HCT116 (cell line): ENCODE results near the gene TRIM43.
"Not testable (repeated sequence)": the region's sequence is repeated elsewhere in the genome, so short reads cannot be mapped to it uniquely, and the experiment has no call there.

Source experiments
- POLR2A ChIP-seq: IDR thresholded peaks from 2 replicates; pipeline ENCODE4 v1.7.0; 2011; ENCODE audit warnings: borderline replicate concordance; ENCODE audit not compliant: insufficient read depth, insufficient read length; ENCODE audit errors: extremely low read depth
- POLR2AphosphoS5 ChIP-seq: IDR thresholded peaks from 2 replicates; pipeline ENCODE4 v1.6.1; 2011; ENCODE audit warnings: mild to moderate bottlenecking, low read depth, low read length, moderate library complexity
- ZNF274 ChIP-seq: fragments of 200-500 bp; sonication (Bioruptor generic); IDR thresholded peaks from 2 replicates; pipeline ENCODE4 v1.6.1; 2014; ENCODE audit warnings: mild to moderate bottlenecking, low read depth, low read length, inconsistent platforms
- TF ChIP-seq, protein P1 (sequence below), 3 experiments: fragments of 200-600 bp in 1 of 3; sonication (generic) in 1 of 3; IDR thresholded peaks in 2 of 3; conservative IDR thresholded peaks in 1 of 3; 2 replicates each; pipeline ENCODE4 v1.5.1; 2012 to 2017; ENCODE audit warnings: low read depth in 2 of 3, low read length in 2 of 3, antibody characterized with exemption in 1 of 3, borderline replicate concordance in 1 of 3, control low read depth in 1 of 3, mild to moderate bottlenecking in 1 of 3, mixed read lengths in 1 of 3, mixed run types in 1 of 3, moderate library complexity in 1 of 3; ENCODE audit not compliant: insufficient read depth in 1 of 3

DNA sequence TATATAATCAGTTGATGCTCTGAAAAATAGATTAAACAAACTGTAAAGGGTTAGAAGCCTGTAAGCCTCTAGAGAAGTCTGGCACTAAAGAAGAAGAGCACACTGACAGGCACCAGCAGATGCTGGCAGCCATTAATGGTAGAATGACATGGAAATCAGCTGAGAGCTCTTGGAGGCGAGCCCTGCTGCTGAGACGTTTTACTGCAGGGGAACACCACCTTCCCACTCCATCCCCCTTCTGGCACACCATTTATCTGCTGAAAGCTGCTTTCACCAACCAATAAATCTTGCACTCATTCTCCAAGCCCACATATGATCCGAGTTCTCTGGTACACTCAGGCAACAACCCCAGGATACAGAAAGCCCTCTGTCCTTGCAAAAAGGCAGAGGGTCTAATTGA lies 16.6 kb downstream of the TRIM43 start:
- TF ChIP-seq, protein P1, sequence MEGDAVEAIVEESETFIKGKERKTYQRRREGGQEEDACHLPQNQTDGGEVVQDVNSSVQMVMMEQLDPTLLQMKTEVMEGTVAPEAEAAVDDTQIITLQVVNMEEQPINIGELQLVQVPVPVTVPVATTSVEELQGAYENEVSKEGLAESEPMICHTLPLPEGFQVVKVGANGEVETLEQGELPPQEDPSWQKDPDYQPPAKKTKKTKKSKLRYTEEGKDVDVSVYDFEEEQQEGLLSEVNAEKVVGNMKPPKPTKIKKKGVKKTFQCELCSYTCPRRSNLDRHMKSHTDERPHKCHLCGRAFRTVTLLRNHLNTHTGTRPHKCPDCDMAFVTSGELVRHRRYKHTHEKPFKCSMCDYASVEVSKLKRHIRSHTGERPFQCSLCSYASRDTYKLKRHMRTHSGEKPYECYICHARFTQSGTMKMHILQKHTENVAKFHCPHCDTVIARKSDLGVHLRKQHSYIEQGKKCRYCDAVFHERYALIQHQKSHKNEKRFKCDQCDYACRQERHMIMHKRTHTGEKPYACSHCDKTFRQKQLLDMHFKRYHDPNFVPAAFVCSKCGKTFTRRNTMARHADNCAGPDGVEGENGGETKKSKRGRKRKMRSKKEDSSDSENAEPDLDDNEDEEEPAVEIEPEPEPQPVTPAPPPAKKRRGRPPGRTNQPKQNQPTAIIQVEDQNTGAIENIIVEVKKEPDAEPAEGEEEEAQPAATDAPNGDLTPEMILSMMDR (IDR thresholded peaks at IDR 0.05 in 2 of 3, conservative IDR thresholded peaks at IDR 0.05 in 1 of 3; ENCODE audit: borderline replicate concordance in 1 of 3, insufficient read depth in 1 of 3, low read depth in 2 of 3, low read length in 2 of 3), result not testable (repeated sequence)
- TF ChIP-seq POLR2A, POLR2AphosphoS5, ZNF274: not testable (repeated sequence)
